Stimulated activated CD8-positive, alpha-beta memory T cell treated with anti-CD3 and anti-CD28 coated beads, Interleukin-4, amount 100 ng/mL, for 24 hours (primary cell): ENCODE measurements around the gene NOP14.

Source experiments
- DNase-seq: peaks from one replicate; pipeline ENCODE4 v3.0.0-alpha.2; 2020; ENCODE audit warnings: low read depth

The NOP14 gene

DNA sequence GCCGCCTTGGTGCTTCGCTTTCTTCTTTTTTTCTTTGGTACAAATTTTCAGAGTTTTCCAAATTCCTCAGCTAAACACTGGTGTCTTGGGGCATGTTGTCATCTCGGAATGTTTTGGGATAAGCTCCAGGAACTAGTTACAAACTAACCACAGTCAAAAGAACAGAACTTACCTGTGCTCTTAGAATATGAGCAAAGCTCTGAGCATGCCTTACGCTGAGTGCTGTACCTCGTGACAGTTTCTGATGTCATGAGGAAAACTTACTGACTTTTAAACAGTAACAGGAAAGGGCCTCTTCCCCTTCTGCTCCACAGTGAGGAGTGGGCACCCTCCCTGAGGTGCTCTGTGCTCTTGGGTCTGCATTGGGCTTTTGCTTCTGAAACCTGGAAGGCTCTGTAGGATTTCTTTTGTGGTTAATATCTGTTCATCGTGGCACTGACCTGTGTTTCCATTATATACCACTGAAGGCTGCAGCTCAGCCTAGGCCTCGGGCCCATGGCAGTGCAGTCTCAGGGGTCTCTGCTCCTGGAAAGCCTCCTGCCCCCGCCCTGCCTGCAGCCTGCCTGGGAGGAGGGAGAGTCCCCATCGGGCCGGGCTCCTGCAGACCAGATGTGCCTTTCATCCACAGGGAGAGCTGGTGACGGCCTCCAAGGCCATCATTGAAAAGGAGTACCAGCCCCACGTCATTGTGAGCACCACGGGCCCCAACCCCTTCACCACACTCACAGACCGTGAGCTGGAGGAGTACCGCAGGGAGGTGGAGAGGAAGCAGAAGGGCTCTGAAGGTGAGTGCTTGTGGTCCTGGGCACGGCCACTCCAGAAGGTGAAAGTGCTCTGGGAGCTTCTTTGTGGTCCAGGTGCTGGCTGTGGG, 48.7 kb downstream of the NOP14 start:
- DNase-seq = no peak

DNA sequence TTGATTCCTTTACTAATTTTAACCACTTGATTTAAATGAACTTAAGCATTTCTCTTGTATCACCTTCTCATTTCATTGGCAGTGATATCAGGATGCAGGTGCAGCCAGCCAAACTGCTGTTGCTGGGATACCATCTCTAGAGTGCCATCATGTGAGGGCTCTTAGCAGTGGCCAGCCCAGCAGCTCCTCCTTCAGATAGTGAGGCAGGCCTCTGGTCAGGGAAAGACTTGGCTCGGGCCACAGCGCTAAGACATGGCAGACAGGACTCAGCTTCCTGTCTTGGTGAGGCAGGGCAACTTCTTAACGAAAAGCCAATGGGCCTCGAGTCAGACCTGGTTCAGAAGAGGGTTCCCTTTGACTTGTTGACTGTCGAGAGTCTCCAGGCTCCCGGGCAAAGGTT, 50.0 kb downstream of the NOP14 start:
- no peak for DNase-seq

DNA sequence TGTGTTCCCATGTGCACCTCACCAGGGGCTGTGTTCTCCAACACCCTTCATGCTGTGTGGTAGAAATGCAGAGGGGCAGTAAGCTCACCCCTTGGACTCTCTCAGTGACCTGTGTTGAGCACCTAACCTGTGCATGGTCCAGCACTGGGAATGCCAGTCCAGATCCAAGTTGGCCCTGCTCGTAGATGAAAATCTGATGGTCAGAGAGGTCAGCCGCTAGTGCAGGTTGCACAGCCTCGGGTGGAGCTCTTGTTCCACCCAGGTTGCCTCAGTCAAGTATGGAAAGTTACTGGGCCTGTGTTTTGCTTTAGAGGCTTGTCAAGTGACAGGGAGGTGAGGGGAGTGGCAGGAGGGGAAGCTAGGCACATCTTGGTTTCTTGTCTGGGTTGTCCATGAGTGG, 51.3 kb downstream of the NOP14 start:
- DNase-seq = no peak

DNA sequence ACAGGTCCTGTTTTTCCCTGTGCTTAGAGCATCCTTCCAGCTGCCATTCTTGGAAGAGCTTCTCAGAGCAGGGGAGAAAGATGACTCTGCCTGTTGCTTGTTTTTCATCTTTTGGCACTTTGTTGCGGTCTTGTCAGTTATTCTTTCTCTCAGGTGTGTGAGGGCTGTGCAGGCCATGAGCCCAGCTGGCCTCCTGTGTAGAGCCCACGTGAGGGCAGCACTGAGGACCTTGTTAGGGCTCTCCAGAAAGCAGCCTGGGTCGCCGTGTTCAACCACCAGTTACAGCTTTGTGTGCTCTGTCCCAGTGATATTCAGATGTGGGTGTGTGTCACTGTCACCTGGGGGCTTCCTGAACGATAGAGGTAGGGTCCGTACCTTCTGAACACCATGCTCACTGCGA, 52.8 kb downstream of the NOP14 start:
- no peak for DNase-seq

DNA sequence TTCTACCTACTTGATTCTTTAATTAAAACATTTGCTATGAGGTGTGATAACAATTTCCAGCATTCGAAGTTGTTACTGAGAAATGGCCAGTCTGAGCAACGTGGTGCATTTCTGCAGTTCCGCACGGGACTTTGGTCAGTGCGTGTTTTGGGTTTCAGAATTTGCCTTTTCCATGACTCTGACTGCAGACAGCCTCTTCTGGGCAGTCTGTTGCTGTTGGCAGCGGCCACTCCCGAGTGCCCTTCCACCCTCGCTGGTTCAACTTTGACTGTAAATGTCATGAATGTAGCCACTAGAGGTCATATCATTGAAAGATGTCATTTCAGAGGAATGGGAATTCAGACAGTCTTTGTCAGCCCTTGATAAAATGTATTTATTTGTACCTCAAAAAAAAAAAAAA, 53.6 kb downstream of the NOP14 start:
- no peak for DNase-seq

DNA sequence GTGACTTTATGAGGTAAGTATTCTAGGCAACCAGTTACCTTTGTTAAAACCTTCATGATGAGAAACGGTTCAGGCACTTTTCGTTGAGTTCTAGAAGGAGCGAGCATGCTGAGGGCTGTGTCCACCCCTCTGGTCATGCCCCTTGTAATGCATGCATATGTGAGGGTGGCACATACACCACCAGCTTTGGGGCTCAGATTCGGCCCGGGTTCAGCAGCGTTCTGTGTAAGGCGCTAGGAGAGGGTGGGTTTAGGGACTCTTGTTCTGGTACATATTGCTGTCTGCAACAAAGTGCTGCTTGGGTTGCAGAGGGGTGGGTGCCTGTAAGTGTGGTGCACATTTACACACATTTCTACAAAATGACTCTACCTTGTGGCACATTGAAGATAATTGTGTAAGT, 54.5 kb downstream of the NOP14 start:
- DNase-seq = no peak

DNA sequence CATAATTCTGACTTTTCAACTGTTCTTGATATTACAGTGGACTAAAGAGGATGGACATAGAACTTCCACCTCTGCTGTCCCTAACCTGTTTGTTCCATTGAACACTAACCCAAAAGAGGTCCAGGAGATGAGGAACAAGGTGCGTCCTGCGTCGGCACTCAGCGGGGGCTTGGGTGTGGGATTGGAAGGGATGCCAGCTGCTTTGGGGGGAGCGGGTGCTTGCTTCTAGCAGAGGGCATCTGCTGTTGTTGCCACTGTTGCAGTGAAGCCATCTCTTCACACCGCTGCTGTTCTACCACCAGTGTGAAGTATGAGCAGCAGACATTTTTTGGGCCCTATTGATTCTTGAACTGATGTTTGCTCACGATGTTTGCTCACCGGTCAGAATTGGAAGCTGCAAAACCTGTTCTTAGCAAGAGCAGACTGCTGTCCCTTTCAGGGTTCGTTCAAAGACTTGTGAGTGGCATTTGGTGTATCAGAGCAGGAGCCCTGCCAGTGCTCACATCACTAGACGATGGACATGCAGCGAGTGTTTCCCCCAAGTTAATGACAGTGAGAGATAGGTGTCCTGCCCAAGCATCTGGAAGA, 55.4 kb downstream of the NOP14 start:
- DNase-seq = no peak

DNA sequence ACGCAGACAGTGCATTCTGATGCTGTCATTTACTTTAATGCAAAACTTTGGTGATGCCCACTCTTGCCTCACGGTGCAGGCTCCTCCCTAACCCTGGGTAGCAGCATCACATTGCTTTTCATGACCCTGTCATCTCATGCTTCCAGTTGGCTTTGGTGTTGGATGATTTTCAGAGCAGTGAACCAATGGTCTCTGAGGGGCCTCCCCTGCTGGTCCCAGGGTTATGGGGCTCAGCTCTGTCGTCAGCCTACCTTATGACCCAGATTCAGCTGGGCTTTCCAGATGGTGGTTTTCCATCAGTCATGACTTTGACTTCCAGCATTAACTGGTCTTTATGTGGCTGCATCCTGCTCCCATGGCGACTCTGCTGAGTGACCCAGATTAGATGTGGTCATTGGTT, 56.0 kb downstream of the NOP14 start:
- DNase-seq = no peak

DNA sequence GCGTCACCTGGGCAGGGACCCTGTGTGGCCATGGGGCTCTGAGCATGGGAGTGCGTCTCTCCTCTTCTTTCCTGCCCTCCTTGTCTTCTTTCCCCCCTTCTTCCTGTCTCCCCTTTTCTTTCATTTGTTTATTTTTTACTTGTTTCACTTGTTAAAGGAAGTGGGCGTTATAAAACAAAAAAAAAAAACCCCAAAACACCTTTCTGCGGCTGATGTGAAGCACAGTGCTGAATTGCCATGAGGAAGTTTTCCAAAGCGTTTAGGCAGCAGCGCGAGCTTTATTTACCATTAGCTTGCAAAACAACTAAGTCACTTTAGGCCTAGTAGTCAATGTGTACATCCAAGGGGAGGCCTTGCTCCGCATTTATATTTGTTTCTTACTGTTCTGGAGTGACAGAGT, 57.0 kb downstream of the NOP14 start:
- no peak for DNase-seq

DNA sequence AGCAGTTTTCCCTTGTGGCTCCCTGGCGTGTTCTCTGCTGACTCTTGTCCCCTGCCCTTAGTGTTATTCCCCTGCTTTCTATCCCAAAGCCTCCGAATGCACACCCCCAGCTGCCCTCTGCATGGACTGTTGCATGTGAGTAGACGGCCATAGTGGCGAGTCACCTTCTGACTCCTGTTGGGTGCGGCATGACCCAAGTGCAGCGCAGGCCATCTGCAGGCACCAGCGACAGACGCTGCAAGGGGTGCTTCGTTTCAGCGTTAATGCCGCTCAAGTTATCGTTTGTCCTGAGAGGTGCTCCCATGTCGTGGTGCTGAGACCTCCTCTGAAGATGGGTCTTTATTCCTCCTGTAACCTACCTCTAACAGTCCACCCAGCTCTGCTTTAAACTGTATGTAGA, 57.7 kb downstream of the NOP14 start:
- DNase-seq = no peak

DNA sequence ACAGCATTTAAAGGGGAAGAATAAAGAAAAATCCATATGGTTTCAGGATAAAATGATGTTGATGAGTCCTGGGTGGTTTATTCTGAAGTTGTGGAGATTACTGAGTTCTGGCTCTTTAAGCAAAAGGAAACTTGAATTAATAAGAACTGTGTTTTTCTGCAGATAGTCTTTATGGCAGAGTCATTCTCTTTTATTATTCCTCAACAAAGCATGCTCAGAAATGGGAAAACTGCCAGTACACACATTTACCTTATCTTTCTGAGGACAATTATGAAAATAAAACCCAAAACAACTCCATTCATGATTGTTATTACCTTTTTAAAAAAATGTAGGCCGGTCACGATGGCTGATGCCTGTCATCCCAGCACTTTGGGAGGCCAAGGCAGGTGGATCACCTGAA, 61.1 kb downstream of the NOP14 start:
- DNase-seq = no peak

DNA sequence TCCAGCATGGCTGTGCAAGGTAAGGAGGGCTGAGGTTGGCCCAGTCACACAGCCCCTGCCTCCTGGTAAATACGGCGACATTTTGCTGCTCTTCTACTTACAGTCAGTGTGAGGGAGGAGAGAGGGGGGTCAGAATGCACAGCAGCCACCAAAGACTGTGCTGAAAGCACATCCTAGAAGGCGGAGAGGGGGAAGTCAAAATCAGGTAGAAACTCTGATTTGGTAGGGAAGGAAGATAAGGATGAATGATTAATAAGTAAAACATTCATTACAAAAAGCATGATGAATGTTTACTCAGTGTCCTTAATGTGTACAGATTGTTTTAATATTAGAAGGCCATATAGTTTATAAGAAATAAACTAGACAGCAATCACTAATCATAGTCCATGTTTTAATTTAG, 62.0 kb downstream of the NOP14 start:
- DNase-seq = no peak

DNA sequence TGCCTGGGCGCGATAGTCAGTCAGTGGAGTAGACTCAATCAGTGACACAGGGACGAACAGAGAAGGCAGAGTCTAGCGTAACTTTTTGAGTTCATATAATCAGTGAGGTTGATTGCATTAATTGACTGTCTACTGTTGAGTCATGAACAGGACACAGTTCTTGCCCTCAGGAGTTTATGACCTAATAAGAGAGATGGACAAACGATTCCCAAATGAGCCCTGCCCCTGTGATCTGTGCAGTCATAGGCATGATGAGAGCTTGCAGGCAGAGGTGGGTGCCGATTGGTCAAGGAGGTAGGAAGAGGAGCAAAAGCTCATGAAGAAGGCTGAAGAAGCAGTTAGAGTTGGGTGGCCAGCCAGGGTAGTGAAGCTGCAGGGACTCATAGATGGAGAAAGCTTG, 62.5 kb downstream of the NOP14 start:
- no peak for DNase-seq

DNA sequence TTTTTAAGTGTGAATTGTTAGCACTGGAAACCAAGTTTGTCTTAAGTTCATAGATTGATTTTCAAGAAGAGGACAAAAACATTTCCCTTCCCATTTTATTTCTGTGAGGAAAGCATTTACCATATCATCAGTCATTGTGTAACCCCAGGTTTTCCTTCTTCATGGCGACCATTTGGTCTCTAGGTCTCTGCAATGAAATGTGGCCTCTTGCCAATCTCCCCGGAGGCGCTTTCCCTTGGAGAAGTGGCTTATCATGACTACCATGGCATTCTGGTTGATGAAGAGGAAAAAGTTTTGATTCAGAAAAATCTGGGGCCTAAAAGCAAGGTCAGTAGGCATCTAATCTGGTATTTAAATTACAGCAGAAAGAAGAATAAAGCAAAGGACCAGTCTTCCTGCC, 65.2 kb downstream of the NOP14 start:
- no peak for DNase-seq

DNA sequence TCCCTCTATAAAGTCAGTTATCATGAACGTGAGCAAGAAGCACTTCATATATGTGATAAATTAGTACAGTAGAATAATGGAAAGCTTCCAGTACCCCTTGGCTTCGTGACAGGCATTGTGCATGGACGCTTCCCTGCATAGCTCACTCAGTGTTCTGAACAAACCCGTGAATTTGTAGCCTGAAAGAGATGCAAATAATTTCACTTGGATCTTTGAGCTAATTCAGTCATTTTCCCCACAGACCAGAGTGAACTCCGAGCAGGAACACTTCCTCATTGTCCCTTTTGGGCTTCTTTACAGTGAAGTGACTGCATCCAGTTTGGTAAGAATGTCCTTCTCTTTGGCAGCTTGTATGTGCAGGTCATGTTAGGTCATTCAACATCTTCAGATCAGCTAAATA, 69.4 kb downstream of the NOP14 start:
- no peak for DNase-seq

DNA sequence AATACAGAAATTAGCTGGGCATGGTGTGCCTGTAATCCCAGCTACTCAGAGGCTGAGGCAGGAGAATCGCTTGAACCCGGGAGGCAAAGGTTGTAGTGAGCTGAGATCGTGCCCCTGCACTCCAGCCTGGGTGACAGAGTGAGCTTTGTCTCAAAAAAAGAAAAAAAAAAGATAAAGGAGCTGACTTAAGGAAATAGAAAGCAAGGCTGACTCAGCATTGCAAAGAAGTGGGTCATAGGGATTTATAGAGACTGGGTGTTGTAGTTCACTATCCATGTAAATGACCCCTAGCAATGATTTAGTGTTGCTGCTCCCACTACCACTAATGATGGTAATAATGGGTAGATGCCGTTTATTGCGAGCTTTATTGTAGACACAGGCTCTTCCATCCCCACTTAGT, 71.9 kb downstream of the NOP14 start:
- DNase-seq = no peak

DNA sequence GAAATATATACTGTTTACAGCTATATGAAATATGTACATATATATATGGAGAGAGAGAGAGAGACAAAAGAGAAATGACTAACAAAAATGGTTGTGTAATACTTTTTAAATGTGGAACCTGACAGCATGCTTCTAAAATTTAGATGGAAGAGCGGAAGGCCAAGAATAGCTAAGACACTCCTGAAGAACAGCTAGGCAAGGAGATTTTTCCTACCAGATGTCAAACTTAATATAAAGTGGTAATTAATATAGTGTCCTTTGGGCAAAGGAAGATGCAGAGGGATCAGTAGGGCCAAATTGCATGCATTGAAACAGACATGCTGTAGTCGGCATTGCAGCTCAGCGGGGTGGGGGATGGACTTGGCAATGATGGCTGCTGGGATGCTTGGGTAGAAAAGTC, 74.3 kb downstream of the NOP14 start:
- DNase-seq = no peak
